Measurements from ENCODE around the gene PRR7.

GRCh38 chr5:177498013-177498787 lies 51.6 kb downstream of the PRR7 start:
- TF ChIP-seq POLR2A (IDR thresholded peaks at IDR 0.05; ENCODE audit: low read depth, low read length) (no peak), POLR2AphosphoS5 (IDR thresholded peaks at IDR 0.05; ENCODE audit: low read depth, low read length) (no peak)
